CD4-positive, alpha-beta T cell treated with Interleukin-6 at 100 ng/mL for 8 hours (primary cell): ENCODE data around the gene VANGL2.

Source experiments
- DNase-seq: peaks from one replicate; pipeline ENCODE4 v3.0.0-alpha.2; 2020; ENCODE audit warnings: mixed read lengths, low spot score

The VANGL2 gene

GRCh38 chr1:160400223-160400645 is at the start of gene VANGL2:
TSS of gene VANGL2 (plus strand) at chr1:160400564. CDS start at chr1:160415838, 15,274 bp downstream.
- DNase-seq = no peak

- no peak for DNase-seq
Observed at GRCh38 chr1:160351629-160352028, 48.7 kb upstream of the VANGL2 start.

- no peak for DNase-seq
Observed at GRCh38 chr1:160352555-160352954, 47.8 kb upstream of the VANGL2 start.

GRCh38 chr1:160353223-160353622 is 47.1 kb upstream of the VANGL2 start:
- DNase-seq = no peak

- DNase-seq = no peak
Observed at GRCh38 chr1:160354388-160354985, 45.9 kb upstream of the VANGL2 start.

- no peak for DNase-seq
Observed at GRCh38 chr1:160357286-160358002, 42.9 kb upstream of the VANGL2 start.

GRCh38 chr1:160358073-160358472 is 42.3 kb upstream of the VANGL2 start:
- no peak for DNase-seq

GRCh38 chr1:160359559-160360226 is 40.7 kb upstream of the VANGL2 start:
- DNase-seq = no peak

GRCh38 chr1:160360227-160360695 is 40.1 kb upstream of the VANGL2 start:
- no peak for DNase-seq

GRCh38 chr1:160361199-160361598 is 39.2 kb upstream of the VANGL2 start:
- no peak for DNase-seq

- DNase-seq = no peak
Observed at GRCh38 chr1:160361814-160362167, 38.6 kb upstream of the VANGL2 start.

GRCh38 chr1:160362168-160362957 is 38.0 kb upstream of the VANGL2 start:
- DNase-seq = no peak

- no peak for DNase-seq
Observed at GRCh38 chr1:160363010-160363409, 37.4 kb upstream of the VANGL2 start.

GRCh38 chr1:160363951-160364735 is 36.2 kb upstream of the VANGL2 start:
- DNase-seq = no peak

- no peak for DNase-seq
Observed at GRCh38 chr1:160365325-160365724, 35.0 kb upstream of the VANGL2 start.

GRCh38 chr1:160366731-160367515 is 33.4 kb upstream of the VANGL2 start, which contains the start of gene NHLH1:
TSS of gene NHLH1 (plus strand) at chr1:160367071. CDS start at chr1:160370732, 3,661 bp downstream.
- no peak for DNase-seq

GRCh38 chr1:160367516-160367900 is 32.9 kb upstream of the VANGL2 start:
- DNase-seq = no peak

GRCh38 chr1:160367934-160368923 is 32.1 kb upstream of the VANGL2 start:
- no peak for DNase-seq

- no peak for DNase-seq
Observed at GRCh38 chr1:160369087-160369486, 31.3 kb upstream of the VANGL2 start.
